ENCODE measurements around the gene HGF.

The HGF gene

GRCh38 chr7:81707196-81707595, 62.7 kb downstream of the HGF start:
- no peak for TF ChIP-seq CTCF (IDR thresholded peaks at IDR 0.05; ENCODE audit: control insufficient read depth, extremely low read depth, insufficient read depth)
- DNase-seq (ENCODE audit: low read depth), result no peak

GRCh38 chr7:81705206-81705605, 64.6 kb downstream of the HGF start:
- no peak for TF ChIP-seq CTCF (IDR thresholded peaks at IDR 0.05; ENCODE audit: control insufficient read depth, extremely low read depth, insufficient read depth)
- H3K4me3 ChIP-seq (ENCODE audit: low read depth, low read length), result no peak overlapping the region
- no peak for DNase-seq (ENCODE audit: low read depth)

More at GRCh38 chr7:81707196-81707595, 62.7 kb downstream of the HGF start:
- H3K4me3 ChIP-seq (ENCODE audit: low read depth, low read length), result no peak overlapping the region

- TF ChIP-seq CTCF (IDR thresholded peaks at IDR 0.05; ENCODE audit: control insufficient read depth, extremely low read depth, insufficient read depth), result no peak
- DNase-seq (ENCODE audit: low read depth), result no peak
- H3K4me3 ChIP-seq (ENCODE audit: low read depth, low read length), result no peak overlapping the region
Observed at GRCh38 chr7:81704595-81704994, 65.3 kb downstream of the HGF start.

- no peak for DNase-seq (ENCODE audit: low read depth)
- H3K4me3 ChIP-seq (ENCODE audit: low read depth, low read length), result no peak overlapping the region
- no peak for TF ChIP-seq CTCF (IDR thresholded peaks at IDR 0.05; ENCODE audit: control insufficient read depth, extremely low read depth, insufficient read depth)
Observed at GRCh38 chr7:81698965-81699364, 70.9 kb downstream of the HGF start.

GRCh38 chr7:81694711-81695110, 75.1 kb downstream of the HGF start:
- TF ChIP-seq CTCF (IDR thresholded peaks at IDR 0.05; ENCODE audit: control insufficient read depth, extremely low read depth, insufficient read depth), result no peak
- no peak overlapping the region for H3K4me3 ChIP-seq (ENCODE audit: low read depth, low read length)
- DNase-seq (ENCODE audit: low read depth), result no peak

GRCh38 chr7:81693894-81694293, 76.0 kb downstream of the HGF start:
- DNase-seq (ENCODE audit: low read depth), result no peak
- no peak for TF ChIP-seq CTCF (IDR thresholded peaks at IDR 0.05; ENCODE audit: control insufficient read depth, extremely low read depth, insufficient read depth)
- no peak overlapping the region for H3K4me3 ChIP-seq (ENCODE audit: low read depth, low read length)

GRCh38 chr7:81693080-81693479, 76.8 kb downstream of the HGF start:
- no peak for TF ChIP-seq CTCF (IDR thresholded peaks at IDR 0.05; ENCODE audit: control insufficient read depth, extremely low read depth, insufficient read depth)
- no peak overlapping the region for H3K4me3 ChIP-seq (ENCODE audit: low read depth, low read length)
- DNase-seq (ENCODE audit: low read depth), result no peak
